GM21447 (cell line): ENCODE data around the gene RFWD3.
"Not testable (repeated sequence)": the region's sequence is repeated elsewhere in the genome, so short reads cannot be mapped to it uniquely, and the experiment has no call there.

ENCODE experiments used
- ATAC-seq: cut with Tn5 transposase; IDR thresholded peaks from one replicate; pipeline ENCODE4 v1.9.1; 2021; ENCODE audit not compliant: unreplicated experiment

Gene RFWD3

GRCh38 chr16:74666010-74666421 lies 661 bp downstream of the RFWD3 start:
- ATAC-seq: no peak

- no peak for ATAC-seq
Observed at GRCh38 chr16:74661064-74661463, 5.6 kb downstream of the RFWD3 start.

GRCh38 chr16:74660383-74660782 lies 6.3 kb downstream of the RFWD3 start:
- ATAC-seq: no peak

GRCh38 chr16:74659041-74659440 lies 7.6 kb downstream of the RFWD3 start:
- no peak for ATAC-seq

GRCh38 chr16:74657870-74658642 lies 8.6 kb downstream of the RFWD3 start:
- ATAC-seq: no peak

- no peak for ATAC-seq
Observed at GRCh38 chr16:74654536-74655050, 12.1 kb downstream of the RFWD3 start.

- ATAC-seq: not testable (repeated sequence)
Observed at GRCh38 chr16:74652883-74653282, 13.8 kb downstream of the RFWD3 start.

GRCh38 chr16:74652249-74652648 lies 14.4 kb downstream of the RFWD3 start:
- no peak for ATAC-seq

- no peak for ATAC-seq
Observed at GRCh38 chr16:74651841-74652240, 14.8 kb downstream of the RFWD3 start.

- ATAC-seq: no peak
Observed at GRCh38 chr16:74650966-74651567, 15.6 kb downstream of the RFWD3 start.

GRCh38 chr16:74649839-74650504 lies 16.7 kb downstream of the RFWD3 start:
- no peak for ATAC-seq

- ATAC-seq: no peak
Observed at GRCh38 chr16:74641969-74642368, 24.7 kb downstream of the RFWD3 start.

GRCh38 chr16:74637742-74638453 lies 28.8 kb downstream of the RFWD3 start:
- ATAC-seq: no peak

GRCh38 chr16:74635303-74635702 lies 31.4 kb downstream of the RFWD3 start:
- ATAC-seq: no peak

GRCh38 chr16:74633686-74634085 lies 33.0 kb downstream of the RFWD3 start:
- ATAC-seq: no peak

GRCh38 chr16:74627506-74628220 lies 39.0 kb downstream of the RFWD3 start:
- ATAC-seq: peak; percentile 14

GRCh38 chr16:74626741-74627416 lies 39.8 kb downstream of the RFWD3 start:
- ATAC-seq: peak; percentile 53

GRCh38 chr16:74625500-74626350 lies 41.0 kb downstream of the RFWD3 start:
- ATAC-seq: no peak

- ATAC-seq: no peak
Observed at GRCh38 chr16:74623839-74624235, 42.8 kb downstream of the RFWD3 start.
